Measurements from ENCODE around the gene SMYD1. TPM values are rescaled to one million over a fixed set of nuclear protein-coding genes. Genes with fewer than 3 reads are reported as not detected.

SMYD1 gene
- total and polyA plus RNA-seq, 2 donors (not counting 3 experiments of a cell fraction or from before 2014, with no cell fraction given): not detected

- dilution Hi-C loops (cut with MboI; ENCODE audit: extremely low pct_ligation_motif_present, low sequenced_read_pairs): no loop called here
- FAIRE-seq: no peak
- CTCF ChIA-PET: no interaction called here
Observed at GRCh38 chr2:88116669-88117432, 49.2 kb downstream of the SMYD1 start.

More at GRCh38 chr2:88116669-88117432, 49.2 kb downstream of the SMYD1 start:
- intact Hi-C loops (cut with micrococcal nuclease): no loop called here
- H3K9me3 ChIP-seq (replicated peaks; ENCODE audit: control insufficient read depth, insufficient read depth, low read length): no peaks in the 10 kb centered on the region
- no peak overlapping the region for H3K9ac ChIP-seq (replicated peaks; ENCODE audit: extremely low read depth, insufficient read depth, low read length)
- DNase-seq (ENCODE audit: low read depth, low spot score): no peak
- H4K20me1 ChIP-seq (replicated peaks; ENCODE audit: control insufficient read depth, extremely low read depth, insufficient read depth, low read length): no peaks in the 10 kb centered on the region
- no peaks in the 10 kb centered on the region for H3K79me2 ChIP-seq (ENCODE audit: control insufficient read depth, insufficient read depth, low read length)
- H3K27me3 ChIP-seq (ENCODE audit: control insufficient read depth in 2 of 2, insufficient read depth in 2 of 2, low read length in 2 of 2): no peaks in the 10 kb centered on the region
- no peaks in the 10 kb centered on the region for H3K9me1 ChIP-seq (replicated peaks; ENCODE audit: control insufficient read depth, extremely low read depth, insufficient read depth, low read length)
- POLR2A ChIA-PET: no interaction called here
- TF ChIP-seq POLR2AphosphoS5 (IDR thresholded peaks at IDR 0.05; ENCODE audit: insufficient read depth, low read depth, low read length) (no peak), EZH2 (IDR thresholded peaks at IDR 0.05; ENCODE audit: borderline replicate concordance, low read depth, low read length, severe bottlenecking) (no peak), MAX (IDR thresholded peaks at IDR 0.05; ENCODE audit: insufficient read depth, insufficient read length) (no peak), FOS (IDR thresholded peaks at IDR 0.05; ENCODE audit: borderline replicate concordance, insufficient read depth, low read length) (no peak), POLR2A (IDR thresholded peaks at IDR 0.05; ENCODE audit: low read depth, low read length) (no peak), JUN (IDR thresholded peaks at IDR 0.05; ENCODE audit: borderline replicate concordance, insufficient read depth, insufficient read length, low read depth) (no peak), MYC (IDR thresholded peaks at IDR 0.05; ENCODE audit: low read depth, low read length) (no peak), CTCF (IDR thresholded peaks at IDR 0.05; ENCODE audit: extremely low read depth in 1 of 2, insufficient read depth in 1 of 2, low read depth in 1 of 2, low read length in 2 of 2) (no peak), GATA2 (IDR thresholded peaks at IDR 0.05; ENCODE audit: insufficient read depth, insufficient read length, low read depth, low read length) (no peak)
- BruUV-seq (replicated peaks): no TSS peak
- no peak overlapping the region for H3K27ac ChIP-seq (ENCODE audit: insufficient read depth, low read depth, low read length)
- no peak overlapping the region for H3K4me2 ChIP-seq (ENCODE audit: insufficient read depth, low read length)
- no peak overlapping the region for H3K4me3 ChIP-seq (replicated peaks in 1 of 3; ENCODE audit: insufficient read depth in 1 of 3, low read depth in 1 of 3, low read length in 3 of 3)
- no peak overlapping the region for H2AFZ ChIP-seq (ENCODE audit: low read depth, low read length)
- no peaks in the 10 kb centered on the region for H3K36me3 ChIP-seq (ENCODE audit: control insufficient read depth in 2 of 2, extremely low read depth in 1 of 2, insufficient read depth in 2 of 2, low read length in 2 of 2)
- no peaks in the 10 kb centered on the region for H3K4me1 ChIP-seq (ENCODE audit: control insufficient read depth, extremely low read depth, insufficient read depth, low read length)
